HG02981 (cell line): ENCODE data around the gene SULT1B1.
"Not testable (repeated sequence)": the region's sequence is repeated elsewhere in the genome, so short reads cannot be mapped to it uniquely, and the experiment has no call there.

Experiments
- ATAC-seq: cut with Tn5 transposase; IDR thresholded peaks from one replicate; pipeline ENCODE4 v1.9.1; 2021; ENCODE audit warnings: mild to moderate bottlenecking, moderate library complexity; ENCODE audit not compliant: unreplicated experiment

The SULT1B1 gene

DNA sequence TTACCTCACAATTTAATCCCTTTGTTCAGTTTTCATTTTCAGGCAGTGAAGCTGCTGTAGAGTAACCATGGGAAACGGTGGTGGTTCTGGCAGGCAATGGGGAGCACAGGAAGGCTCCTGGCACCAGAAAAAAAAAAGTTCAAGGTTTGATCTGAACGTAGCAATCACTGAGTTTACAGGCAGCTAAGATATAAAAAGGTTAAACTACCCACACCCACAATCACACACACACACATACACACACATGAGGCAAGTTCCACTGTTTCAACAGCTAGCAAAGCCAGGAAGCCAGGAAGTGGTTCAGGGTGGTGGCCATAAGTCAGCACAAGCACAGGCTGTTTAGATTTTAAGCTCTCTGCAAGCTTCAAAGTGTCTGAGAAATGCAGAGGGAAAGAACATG, at the start of gene SULT1B1:
Gene SULT1B1 (minus strand): TSS at position 166 of the 400 bp plus-strand sequence. CDS start 5,403 bp downstream, outside the sequence.
- no peak for ATAC-seq

DNA sequence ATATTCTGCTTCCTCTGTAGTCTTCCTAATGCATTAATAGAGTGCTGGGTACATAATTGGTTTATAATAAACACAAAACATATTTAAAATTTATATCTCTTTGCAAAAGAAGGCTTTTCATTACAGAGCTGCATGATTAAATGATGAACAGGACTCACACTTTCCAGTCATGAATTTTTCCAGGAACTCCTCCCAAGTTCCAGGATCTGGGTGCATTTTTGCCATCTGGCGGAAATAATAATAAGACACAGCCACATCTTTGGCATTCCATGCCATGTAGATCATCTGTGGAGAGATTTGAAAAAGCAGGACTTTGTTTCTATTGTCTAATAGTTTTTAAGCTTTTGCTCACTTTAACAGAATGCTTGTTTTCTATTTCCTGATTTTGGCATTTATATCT, 40.2 kb upstream of the SULT1B1 start:
- no peak for ATAC-seq

DNA sequence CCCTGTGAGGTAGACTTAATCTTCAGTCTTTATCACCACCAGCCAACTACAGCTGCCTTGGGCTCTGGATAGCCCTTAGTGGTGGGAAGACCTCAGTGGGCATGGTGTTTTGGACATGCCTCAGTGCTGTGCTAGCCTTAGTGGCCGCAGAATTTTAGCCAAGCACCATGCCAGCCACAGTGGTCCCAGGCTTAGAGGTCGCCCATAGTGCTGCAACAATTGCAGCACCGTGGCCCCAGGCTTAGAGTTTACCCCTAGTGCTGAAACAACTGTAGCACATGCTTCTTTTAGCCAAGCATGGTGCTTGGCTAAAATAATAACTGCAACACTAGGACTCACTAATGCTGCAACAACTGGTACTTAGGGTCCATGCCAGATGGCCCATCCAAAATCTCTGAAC, 38.9 kb upstream of the SULT1B1 start:
- ATAC-seq = no peak

DNA sequence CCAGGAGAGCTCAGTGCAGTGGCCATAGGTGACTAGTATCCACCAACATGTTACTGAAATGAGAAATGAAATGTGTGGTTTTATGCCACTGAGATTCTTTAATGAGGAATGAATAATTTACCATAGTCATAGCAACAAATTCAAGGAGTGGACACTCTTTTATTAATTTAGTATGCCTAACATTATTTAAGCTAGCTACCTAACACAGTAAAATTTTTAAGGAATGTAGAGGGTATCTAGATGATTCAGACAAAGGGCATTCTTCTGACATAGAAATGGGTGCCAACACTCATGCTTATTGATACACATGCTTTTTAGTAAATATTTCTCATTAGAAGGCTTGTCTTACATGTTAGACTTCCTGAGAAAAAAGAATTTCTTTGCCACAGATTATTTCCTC, 33.3 kb upstream of the SULT1B1 start:
- no peak for ATAC-seq

DNA sequence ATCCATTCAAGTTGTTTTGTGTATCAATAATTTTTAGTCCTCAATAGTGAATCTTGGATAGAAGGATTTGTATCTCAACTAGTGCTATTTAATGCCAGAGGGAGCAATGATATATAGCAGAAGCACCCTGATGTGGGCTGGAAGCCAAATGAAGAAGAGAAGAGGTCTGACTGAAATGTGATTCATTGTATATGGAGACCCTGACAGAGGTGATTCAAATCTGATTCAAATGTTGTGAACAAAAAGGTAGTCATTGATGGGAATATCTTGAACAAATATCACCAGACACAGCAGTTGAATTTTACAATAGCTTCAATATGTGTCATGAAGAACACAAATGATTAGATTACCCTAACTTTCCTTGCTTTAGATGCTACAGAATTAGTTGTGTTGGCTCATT, 27.5 kb upstream of the SULT1B1 start:
- no peak for ATAC-seq

DNA sequence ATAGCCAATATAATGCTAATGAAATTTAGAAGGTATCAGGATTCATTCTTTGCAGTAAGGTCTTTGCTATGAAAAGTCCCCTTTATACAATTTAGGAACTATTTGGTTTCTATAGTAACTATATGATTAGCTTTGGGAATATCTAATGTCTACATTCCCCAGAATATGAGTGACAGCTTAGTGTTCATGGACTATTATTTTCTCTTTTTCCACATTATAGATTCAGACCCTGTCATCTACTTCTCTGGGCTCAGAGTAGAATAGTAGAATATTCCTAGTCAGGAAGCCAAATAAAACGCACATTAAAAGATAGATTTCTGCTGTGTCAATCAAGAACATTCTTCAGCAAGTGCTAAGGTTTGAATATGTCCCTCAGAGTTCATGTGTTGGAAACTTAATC, 26.1 kb upstream of the SULT1B1 start:
- ATAC-seq = no peak

DNA sequence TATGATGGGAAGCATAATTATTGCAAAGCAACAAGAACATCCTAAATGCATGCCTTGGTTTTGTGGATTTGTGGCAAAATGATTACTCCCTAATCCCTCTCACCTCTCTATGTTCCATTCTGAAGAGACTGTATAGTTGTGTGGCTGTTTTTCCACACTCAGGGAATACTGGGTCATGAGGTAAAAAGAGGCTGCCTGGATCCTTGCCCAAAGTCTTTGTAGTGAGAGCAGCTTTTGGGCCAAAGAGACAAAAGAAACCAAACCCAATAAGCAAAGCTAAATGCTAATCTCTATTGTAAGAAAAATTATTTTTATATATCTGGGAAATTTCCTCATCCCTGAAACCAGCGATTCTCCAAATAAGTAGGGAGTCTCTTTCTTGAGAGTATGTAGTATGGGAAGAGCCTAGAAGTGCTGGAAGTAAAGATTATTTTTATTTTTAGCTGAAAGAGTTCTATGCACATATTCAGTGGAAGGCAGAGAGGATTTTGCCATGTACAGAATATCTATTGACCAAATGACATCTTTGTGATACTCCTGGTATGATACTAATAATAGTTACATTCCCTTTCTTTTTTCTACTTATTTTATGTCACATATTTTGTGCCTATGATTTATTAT, 24.9 kb upstream of the SULT1B1 start:
- no peak for ATAC-seq

DNA sequence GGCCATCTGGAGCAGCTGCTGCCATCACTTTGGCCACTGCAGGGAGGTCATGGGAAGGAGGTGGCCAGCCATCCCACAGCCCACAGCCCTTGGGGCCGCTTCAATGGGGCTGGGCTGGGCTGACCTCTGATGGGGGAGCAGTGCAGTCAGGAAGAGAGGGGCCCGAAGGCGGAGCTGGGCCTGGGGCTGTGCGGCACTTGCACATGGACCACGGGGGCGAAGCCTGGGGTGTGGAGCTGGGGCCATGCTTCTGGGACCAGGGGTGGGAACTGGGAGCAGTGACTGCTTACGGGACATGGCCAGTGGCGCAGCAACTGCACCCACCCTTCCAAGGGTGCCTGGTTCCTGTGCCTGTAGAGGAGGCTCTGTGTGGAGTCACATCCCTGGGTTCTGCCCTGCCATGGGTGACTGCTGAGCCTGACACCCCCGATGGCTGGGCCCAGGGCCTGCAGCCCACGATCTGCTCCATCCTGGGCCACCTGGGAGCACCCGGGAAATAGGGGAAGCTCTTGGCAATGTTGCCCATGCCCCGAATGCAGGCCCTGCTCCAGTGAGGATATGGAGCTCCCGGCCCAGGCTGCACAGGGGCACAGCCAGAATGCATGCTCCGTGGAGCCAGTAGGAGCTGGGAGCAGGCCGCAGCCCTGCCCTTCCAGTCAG, 22.4 kb upstream of the SULT1B1 start:
- no peak for ATAC-seq

DNA sequence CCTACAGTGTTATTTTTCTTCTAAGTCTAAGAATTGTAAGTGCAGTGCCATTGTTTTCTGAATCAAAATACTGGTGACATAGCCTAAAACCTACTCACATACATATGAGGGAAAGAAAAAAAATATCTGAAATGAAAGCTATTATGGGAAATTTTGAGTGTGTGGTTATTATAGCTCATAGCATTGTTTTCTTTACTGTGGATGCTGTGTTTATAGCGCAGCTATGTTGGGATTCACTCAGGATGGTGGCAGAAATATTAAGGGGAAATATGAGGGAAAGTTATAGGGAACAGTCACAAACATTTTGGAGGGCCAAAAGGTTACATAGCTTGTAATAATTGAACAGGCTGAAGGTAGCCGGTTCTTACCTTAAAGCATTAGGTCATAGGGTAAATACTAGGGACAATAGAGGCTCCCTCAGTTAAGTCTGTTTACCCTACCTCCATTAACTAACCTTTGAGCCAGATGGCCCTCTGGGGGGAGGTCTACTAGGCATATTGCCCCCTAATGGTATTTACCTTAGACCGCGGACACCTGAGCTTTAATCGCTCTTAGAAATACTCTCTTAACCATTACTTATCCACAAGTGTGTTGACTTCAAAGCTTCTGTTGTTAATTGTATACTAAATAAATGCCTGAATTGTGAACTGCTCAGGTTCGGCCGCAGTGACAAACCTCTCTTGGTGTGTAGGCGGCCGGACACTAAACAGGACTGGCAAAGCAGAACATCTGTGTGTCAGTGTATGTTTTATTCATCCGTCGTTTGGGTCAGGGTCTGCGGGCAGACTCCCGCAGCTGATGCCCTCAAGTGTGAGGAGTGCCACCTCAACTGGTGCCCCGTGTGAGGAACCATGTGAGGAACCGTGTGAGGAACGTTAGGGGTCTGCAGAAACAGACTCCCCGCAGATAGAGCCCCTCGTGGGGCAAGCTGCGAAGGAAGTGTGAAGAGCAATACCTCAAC, 21.3 kb upstream of the SULT1B1 start:
- ATAC-seq = no peak

DNA sequence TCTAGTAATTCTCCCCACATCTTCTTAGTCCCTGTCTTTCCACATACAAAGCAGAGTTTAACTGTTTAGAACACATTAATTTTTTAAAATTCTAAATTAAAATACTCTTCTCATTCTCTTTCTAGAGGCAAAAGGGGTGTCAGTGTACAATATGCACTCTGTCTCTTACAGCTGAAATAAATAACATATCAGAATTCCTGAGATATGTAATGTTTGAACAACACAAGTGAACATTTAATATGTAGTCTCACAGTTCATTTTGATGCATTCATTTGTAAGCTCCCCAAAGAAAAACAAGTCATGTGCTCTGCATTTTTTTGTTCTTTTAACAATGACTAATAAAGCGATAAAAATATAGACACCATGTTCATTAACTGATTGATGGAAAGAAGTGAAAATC, 19.7 kb upstream of the SULT1B1 start:
- no peak for ATAC-seq

DNA sequence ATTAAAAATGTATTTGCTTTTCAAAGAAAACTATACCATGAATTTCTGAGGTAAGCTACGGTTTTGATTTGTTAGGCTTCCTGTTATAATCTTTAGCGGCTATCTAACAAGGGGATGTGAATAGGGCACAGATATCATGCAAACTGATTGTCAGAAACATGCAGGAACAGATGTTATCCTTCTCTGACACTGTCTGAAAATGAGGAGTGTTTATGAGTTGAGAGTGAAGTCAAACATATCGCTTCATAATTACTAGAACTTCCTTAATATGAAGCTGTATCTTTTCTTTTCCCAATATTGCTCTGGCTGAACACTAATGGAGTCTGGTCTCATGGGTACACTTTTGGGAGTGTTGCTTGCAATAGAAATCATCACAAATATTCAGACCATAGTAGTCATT, 16.3 kb upstream of the SULT1B1 start:
- ATAC-seq = no peak

DNA sequence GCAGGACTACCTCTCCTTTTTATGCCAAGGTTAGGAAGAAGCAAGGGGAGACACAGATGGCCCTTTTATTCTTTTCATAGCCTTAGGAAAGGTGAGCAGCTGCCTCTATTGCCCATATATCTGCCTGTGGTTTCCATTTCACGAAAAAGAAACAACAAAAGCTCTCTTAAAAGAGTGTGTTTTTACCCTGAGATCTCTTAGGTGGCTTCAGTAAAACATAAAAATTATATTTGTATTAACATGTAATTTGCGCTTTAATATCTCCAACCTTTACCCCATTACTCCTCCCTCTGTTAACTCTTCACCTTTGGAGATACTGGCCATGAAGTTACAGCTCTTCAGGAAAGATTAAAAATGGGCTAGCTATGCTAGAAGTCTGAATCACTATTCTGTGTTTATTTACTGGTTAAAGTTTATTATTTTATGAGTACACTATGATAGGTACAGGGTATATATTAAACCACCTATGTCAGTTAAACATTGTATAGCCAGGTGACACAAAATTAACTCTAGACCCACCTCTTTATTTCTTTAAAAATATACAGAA, 15.0 kb upstream of the SULT1B1 start:
- no peak for ATAC-seq

DNA sequence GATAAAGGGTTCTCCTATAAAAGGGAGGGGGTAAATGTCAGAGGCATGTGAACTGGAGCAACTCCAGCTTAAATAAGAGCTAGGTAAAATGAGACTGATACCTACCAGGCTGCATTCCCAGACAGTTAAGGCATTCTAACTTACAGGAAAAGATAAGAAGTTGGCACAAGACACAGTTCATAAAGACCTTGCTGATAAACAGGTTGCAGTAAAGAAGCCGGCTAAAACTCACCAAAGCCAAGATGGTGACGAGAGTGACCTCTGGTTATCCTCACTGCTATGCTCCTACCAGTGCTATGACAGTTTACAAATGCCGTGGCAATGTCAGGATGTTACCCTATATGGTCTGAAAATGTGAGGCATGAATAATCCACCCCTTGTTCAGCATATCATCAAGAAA, 13.1 kb upstream of the SULT1B1 start:
- ATAC-seq = no peak

DNA sequence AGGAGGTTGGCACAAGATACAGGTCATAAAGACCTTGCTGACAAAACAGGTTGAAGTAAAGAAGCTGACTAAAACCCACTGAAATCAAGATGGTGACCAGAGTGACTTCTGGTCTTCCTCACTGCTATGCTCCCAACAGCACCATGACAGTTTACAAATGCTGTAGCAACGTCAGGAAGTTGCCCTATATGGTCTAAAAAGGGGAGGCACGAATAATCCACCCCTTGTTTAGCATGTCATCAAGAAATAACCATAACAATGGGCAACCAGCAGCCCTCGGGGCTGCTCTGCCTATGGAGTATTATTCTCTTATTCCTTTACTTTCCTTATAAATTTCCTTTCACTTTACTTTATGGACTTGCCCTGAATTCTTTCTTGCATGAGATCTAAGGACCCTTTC, 8.1 kb upstream of the SULT1B1 start:
- ATAC-seq = not testable (repeated sequence)

DNA sequence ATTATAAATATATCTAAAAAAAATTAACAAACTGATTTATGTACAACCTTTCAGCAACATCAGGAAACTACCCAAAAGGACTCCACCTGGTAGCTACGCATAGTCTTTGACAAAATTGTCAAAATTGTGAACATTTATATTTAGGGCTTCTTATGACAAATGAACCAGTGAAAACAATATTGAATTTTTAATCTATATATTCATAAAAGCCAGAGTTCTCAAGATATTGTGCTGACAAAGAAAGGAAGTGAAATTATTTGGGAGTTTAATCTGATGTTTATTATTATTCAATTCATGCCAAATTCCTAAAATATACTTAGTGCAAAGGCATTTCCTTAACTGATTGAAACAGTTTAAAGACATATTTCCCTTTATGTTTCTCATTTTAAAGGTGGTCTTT, 5.3 kb upstream of the SULT1B1 start:
- ATAC-seq = no peak

DNA sequence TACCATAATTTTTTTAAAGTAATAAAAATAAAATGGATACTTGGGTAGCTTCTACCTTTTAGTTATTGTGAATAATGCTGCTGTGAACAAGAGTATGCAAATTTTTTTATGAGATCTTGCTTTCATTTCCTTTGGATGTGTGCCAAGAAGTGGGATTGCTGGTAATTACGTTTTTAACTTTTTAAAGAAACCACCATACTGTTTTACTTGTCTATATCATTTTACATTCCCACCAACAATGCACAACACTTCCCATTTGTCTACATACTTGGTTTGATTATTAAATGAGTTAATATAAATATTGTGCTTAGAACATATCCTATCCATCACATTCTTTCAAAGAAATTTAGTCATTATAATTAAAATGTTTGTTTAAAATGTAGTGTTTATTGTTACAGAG, 3.9 kb upstream of the SULT1B1 start:
- ATAC-seq = no peak

DNA sequence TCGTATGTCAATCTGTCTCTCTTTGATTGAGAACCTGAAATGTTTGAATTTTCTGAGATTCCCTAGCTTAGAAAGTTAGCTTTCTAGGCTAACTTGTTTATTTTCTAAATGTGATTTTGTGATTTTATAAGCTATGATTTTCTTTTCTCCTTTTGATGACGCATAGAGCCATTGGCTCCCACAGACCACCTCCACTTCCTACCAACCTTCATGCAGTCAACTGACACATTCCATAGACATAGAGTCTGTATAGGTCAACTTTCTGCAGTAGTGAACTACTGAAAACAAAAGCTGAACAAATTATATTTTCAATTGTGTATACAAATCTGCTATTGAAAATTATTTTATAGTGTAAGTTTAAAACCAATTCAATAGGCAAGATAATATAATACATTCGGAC, 2.8 kb upstream of the SULT1B1 start:
- no peak for ATAC-seq

DNA sequence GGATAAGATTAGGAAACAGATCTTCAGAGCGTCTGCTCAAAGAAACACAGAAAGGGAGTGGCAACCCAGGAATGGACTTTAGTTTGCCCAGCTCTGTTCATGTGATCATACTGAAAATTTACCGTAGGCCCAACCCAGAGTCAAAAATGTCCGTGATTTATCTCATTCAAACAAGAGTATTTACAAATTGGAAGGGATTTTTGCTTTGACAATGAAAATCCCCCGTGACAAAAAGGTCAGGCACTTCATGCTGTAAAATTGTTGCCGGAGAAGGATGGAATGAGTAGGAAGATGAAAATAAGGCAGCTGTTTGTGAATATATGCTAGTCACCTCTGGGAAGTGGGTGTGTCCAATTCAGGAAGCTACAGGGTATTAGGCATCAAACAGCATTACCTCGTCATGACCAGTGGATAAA, 1.2 kb downstream of the SULT1B1 start:
- ATAC-seq = no peak

DNA sequence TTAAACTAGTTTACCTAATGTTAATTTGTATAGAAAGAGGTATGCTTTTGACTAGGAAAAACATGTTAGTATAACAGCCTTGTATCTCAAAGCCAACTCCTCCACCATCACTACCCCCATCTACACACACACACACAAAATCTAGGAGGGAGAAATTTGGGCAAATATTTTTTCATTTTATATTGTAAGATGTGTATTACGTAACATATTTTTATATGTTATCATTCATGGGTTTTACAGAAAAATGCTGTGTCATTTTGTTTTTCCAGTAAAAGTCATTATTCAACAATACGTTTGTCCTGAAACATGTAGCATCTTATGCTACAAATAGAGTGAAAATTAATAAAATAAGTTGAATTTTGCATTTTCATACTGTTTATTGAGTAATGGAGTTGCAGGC, 3.0 kb downstream of the SULT1B1 start:
- ATAC-seq = no peak

DNA sequence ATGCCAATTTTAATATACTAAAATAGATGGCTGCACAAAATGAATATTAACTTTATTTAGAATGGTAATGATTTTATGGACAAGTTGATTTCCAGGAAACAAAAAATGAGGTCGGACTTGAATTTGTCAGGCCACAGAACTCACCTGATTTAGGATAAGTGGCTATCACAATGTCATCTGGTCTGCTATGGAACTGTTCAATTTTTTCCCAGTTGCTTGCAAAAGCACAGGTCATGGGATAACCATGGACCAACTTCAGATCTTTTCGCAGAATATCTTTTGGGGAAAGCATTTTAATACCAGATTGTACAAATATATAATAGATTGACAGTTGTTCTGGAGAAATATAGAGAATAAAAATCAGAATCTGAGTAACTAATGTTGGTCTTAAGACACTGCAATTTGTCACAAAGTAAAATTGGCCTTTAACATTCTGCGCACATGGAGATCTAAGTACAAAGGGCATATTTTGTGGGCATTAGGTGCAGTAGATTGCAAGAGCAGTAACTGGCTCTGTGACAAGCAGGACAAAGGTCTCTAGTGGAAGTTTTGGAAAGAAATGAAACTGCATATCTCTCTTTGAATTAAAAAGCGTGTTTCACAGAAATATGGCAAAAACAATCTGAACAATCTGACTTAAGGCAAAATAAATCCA, 5.4 kb downstream of the SULT1B1 start:
- no peak for ATAC-seq

DNA sequence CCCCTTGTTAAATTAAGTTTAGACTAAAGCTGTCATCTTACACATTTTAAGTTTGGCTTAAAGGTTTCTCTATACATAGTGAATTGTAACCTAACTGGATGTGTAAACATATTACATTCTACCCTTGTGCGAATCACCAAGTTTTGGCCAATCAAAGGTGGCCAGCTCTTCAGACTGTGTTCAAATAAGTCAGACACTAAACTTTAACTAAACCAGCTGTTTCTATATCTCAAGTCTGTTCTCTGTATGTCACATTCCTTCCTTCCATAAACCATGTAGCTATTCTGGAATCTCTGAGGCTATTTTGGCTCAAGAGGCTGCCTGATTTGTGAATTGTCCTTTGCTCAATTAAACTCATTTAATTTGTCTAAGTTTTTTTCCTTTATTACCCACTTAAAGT, 6.7 kb downstream of the SULT1B1 start:
- no peak for ATAC-seq
